Measurements from ENCODE around the gene MAMSTR.

DNA sequence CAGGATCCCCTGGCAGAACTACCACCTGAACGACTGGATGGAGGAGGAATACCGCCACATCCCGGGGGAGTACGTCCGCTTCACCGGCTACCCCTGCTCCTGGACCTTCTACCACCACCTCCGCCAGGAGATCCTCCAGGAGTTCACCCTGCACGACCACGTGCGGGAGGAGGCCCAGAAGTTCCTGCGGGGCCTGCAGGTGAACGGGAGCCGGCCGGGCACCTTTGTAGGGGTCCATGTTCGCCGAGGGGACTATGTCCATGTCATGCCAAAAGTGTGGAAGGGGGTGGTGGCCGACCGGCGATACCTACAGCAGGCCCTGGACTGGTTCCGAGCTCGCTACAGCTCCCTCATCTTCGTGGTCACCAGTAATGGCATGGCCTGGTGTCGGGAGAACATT lies 16.2 kb downstream of the MAMSTR start:
- TF ChIP-seq CTCF (IDR thresholded peaks at IDR 0.05 in 4 of 5, conservative IDR thresholded peaks at IDR 0.05 in 1 of 5) (no peak), POLR2A (IDR thresholded peaks at IDR 0.05) (no peak)

Data from gastrocnemius medialis (tissue), 4 donors.